Suprapubic skin (tissue), 4 donors: Measurements from ENCODE around the gene PRPS2. TPM values are rescaled to one million over a fixed set of nuclear protein-coding genes. Genes with fewer than 3 reads are reported as not detected.

Experiments
- DNase-seq, 2 donors: peaks; one replicate each; pipeline ENCODE4 v3.0.0-alpha.2; 2019; ENCODE audit warnings: low spot score in 2 of 2
- H3K27ac ChIP-seq: fragments of 200-600 bp; sonication (generic); one replicate; pipeline ENCODE4 v1.5.1; 2019
- H3K27me3 ChIP-seq: fragments of 200-600 bp; sonication (generic); one replicate; pipeline ENCODE4 v1.5.1; 2019
- H3K36me3 ChIP-seq: fragments of 200-600 bp; sonication (generic); one replicate; pipeline ENCODE4 v1.5.1; 2019
- H3K4me1 ChIP-seq: fragments of 200-600 bp; sonication (generic); one replicate; pipeline ENCODE4 v1.5.1; 2019
- H3K4me3 ChIP-seq: fragments of 200-600 bp; sonication (generic); one replicate; pipeline ENCODE4 v1.5.1; 2019; ENCODE audit warnings: mild to moderate bottlenecking
- H3K9me3 ChIP-seq: fragments of 200-600 bp; sonication (generic); one replicate; pipeline ENCODE4 v1.5.1; 2019
- EP300 ChIP-seq: sonication (generic); formaldehyde crosslinking; IDR thresholded peaks from one replicate; pipeline ENCODE4 v1.6.1; 2017; ENCODE audit warnings: antibody characterized with exemption
- POLR2A ChIP-seq, 2 donors: fragments of 450-650 bp; IDR thresholded peaks; one replicate each; pipeline ENCODE4 v1.6.1; 2017; ENCODE audit warnings: antibody characterized with exemption in 2 of 2, mild to moderate bottlenecking in 2 of 2, moderate library complexity in 2 of 2
- POLR2AphosphoS5 ChIP-seq, 3 donors: sonication (generic); formaldehyde crosslinking; IDR thresholded peaks; one replicate each; pipeline ENCODE4 v1.6.1; 2017; ENCODE audit warnings: antibody characterized with exemption in 3 of 3
- WGBS: methylation state at CpG from one replicate; pipeline ENCODE4 v1.1.5; 2018; 5-methylcytosine and 5-hydroxymethylcytosine counted together
- total RNA-seq, 4 donors: library from RNA; depleted of rRNA; stranded (reverse); fragments of >200 nt; gene quantifications; one replicate each; pipeline ENCODE4 v1.1.0, GENCODE V29; 2016
- TF ChIP-seq, protein P1 (sequence below), 2 donors: fragments of 200-600 bp in 1 of 2; fragments of 450-650 bp in 1 of 2; sonication (generic) in 1 of 2; IDR thresholded peaks; one replicate each; pipeline ENCODE4 v1.5.1; 2016 to 2019; ENCODE audit warnings: antibody characterized with exemption in 2 of 2, mild to moderate bottlenecking in 1 of 2, moderate library complexity in 1 of 2

The PRPS2 gene
- total RNA-seq, 4 donors from 2014 or later, result 48.2 to 119 (median 70.1) TPM

DNA sequence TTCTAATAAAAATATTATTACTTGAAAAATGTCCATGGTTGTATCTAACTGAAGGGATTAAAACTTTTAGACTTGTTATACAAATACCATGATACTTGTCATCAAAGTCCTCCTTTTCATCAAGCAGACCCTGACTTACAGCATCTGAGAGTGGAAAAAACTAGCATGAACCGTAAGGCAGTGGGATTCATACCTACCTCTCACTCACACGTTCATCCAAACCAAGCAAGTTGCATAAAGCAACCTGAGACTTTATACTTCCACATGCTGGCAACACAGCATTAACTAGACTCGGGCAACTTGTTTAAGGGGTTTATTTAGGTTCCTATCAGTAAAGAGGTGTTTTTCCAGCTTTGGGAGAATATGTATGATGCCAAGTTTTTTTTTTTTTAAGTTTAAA is 53.1 kb downstream of the PRPS2 start:
- H3K27me3 ChIP-seq, result no peaks in the 10 kb centered on the region
- 62% methylated on average over 3 of the region's 3 CpGs for WGBS
- TF ChIP-seq EP300 (no peak), POLR2AphosphoS5 (IDR thresholded peaks at IDR 0.05) (no peak), POLR2A (IDR thresholded peaks at IDR 0.05) (no peak)
- TF ChIP-seq, protein P1, sequence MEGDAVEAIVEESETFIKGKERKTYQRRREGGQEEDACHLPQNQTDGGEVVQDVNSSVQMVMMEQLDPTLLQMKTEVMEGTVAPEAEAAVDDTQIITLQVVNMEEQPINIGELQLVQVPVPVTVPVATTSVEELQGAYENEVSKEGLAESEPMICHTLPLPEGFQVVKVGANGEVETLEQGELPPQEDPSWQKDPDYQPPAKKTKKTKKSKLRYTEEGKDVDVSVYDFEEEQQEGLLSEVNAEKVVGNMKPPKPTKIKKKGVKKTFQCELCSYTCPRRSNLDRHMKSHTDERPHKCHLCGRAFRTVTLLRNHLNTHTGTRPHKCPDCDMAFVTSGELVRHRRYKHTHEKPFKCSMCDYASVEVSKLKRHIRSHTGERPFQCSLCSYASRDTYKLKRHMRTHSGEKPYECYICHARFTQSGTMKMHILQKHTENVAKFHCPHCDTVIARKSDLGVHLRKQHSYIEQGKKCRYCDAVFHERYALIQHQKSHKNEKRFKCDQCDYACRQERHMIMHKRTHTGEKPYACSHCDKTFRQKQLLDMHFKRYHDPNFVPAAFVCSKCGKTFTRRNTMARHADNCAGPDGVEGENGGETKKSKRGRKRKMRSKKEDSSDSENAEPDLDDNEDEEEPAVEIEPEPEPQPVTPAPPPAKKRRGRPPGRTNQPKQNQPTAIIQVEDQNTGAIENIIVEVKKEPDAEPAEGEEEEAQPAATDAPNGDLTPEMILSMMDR (IDR thresholded peaks at IDR 0.05), result no peak
- no peak for DNase-seq
- H3K4me1 ChIP-seq, result no peaks in the 10 kb centered on the region
- H3K36me3 ChIP-seq, result no peaks in the 10 kb centered on the region
- H3K4me3 ChIP-seq, result no peak overlapping the region
- no peaks in the 10 kb centered on the region for H3K9me3 ChIP-seq
- no peak overlapping the region for H3K27ac ChIP-seq

DNA sequence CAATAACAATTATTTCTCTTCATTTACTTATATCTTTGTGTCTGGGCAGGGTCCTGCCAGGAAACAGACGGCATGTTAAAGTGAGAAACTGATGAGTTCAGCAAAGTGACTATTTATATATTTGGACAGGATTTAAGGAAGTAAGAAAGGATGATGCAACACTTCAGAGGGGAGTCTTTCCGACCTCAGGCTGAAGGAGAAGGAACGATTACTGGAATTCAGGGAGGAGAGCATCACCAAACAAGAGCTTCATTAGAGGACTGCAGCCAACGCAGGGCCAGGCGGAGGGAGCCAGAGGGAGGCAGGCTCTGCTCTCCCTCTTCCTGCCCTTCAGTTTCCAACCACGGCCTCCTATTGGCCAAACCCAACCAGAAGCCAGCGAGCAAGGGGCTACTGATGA is 74.1 kb downstream of the PRPS2 start:
- Histone ChIP-seq H3K27me3 (no peaks in the 10 kb centered on the region), H3K4me3 (no peak overlapping the region), H3K27ac (no peak overlapping the region), H3K4me1 (no peaks in the 10 kb centered on the region), H3K36me3 (no peaks in the 10 kb centered on the region), H3K9me3 (no peaks in the 10 kb centered on the region)
- 61% methylated on average over 7 of the region's 7 CpGs for whole genome bisulfite sequencing
- no peak for DNase-seq
- TF ChIP-seq, protein P1 (IDR thresholded peaks at IDR 0.05), result no peak
- TF ChIP-seq POLR2A (IDR thresholded peaks at IDR 0.05) (no peak), POLR2AphosphoS5 (IDR thresholded peaks at IDR 0.05) (no peak)

DNA sequence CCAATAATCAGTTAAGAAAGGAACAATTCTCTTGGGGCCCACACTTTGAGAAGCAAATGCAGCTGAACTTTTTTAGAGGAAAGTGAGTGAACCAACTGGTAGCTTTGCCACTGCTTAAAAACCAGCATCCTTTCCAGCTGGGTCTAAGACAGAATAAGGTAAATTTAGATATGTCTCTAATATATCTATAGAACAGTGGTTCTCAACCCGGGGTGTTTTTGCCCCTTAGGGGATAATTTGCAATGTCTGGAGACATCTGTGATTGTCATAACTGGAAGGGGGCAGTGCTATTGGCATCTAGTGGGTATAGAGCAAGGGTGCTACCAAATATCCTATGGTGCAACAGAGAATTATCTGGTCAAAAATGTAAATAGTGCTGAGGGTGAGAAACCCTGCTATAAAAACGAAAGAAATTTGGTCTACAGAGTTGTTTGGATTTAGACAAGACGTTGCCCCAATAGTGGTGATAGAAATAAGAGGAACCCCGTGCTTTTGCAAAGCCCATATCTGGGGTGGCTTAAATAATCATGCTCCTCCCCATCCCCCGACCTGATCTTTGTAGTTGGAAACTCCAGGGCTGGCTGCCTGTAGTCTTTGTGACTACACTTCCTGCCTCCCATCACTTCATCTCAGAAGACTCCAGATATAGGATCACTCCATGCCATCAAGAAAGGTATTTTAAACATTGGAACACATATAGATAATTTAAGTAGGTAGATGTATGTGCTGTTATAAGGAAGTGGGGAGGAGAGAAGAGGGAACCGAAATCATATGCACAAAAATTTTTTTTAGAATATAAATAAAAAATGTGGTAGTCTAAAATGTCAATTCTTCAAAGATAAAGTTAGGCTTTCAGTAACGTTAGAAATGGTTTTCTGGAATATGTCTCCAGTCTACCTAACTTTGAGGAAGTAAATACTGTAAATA is 75.5 kb downstream of the PRPS2 start, which contains the start of gene TLR7:
TLR7 (plus strand) TSS at position 622 of the 927 bp plus-strand sequence. CDS start 507 bp downstream, outside the sequence.
- Histone ChIP-seq H3K4me1 (no peaks in the 10 kb centered on the region), H3K36me3 (no peaks in the 10 kb centered on the region), H3K27ac (no peak within 1 kb of the TSS), H3K27me3 (no peaks in the 10 kb centered on the region), H3K9me3 (no peaks in the 10 kb centered on the region), H3K4me3 (no peak within 1 kb of the TSS)
- TF ChIP-seq POLR2A (IDR thresholded peaks at IDR 0.05) (no peak), POLR2AphosphoS5 (IDR thresholded peaks at IDR 0.05) (no peak), EP300 (no peak)
- TF ChIP-seq, protein P1 (IDR thresholded peaks at IDR 0.05), result no peak
- 77% methylated on average over 7 of the region's 7 CpGs for WGBS
- DNase-seq, result no peak

DNA sequence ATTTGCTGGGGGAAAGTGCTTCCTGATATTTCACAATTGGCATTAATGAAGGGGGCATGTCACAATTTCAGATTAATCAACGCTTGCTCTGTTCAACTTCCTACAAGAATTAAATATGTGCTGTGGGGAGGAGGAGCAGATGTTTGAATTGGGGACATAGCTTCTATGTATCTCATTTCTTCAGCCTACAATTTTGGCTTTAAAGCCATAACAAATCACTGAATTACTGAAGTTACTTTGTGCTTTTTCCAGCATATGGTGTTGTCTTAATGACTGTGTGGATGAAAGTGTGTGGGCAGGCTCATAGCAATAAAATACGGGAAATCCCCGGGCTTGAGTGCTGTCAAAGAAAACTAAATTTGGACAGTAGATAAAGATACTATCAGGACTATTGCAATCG is 76.5 kb downstream of the PRPS2 start:
- no peaks in the 10 kb centered on the region for H3K36me3 ChIP-seq
- 58% methylated on average over 4 of the region's 4 CpGs for WGBS

DNA sequence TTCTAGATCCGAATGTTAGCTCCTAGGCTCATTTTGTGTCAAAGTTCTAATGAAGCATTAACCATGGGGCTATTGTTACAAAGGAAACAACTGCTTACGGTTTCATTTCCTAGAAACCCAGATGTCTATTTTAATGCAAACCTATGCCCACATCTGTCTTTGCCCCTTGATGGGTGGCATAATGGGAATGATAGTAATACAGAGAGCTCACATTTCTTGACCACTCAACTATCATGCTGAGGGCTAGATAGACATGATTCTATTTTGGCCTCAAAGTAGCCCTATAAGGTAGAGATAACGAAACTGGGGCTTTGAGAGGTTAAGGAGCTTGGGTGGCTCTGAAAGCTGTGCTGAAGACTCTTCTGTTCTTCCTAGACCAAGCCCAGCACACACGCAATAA is 77.5 kb downstream of the PRPS2 start:
- DNase-seq, result no peak
- no peaks in the 10 kb centered on the region for H3K4me1 ChIP-seq
- H3K36me3 ChIP-seq, result no peaks in the 10 kb centered on the region
- H3K27me3 ChIP-seq, result no peaks in the 10 kb centered on the region
- H3K9me3 ChIP-seq, result no peaks in the 10 kb centered on the region
- no peak overlapping the region for H3K4me3 ChIP-seq
- no peak overlapping the region for H3K27ac ChIP-seq
- 82% methylated on average over 4 of the region's 4 CpGs for WGBS
- TF ChIP-seq EP300, result no peak
- TF ChIP-seq, protein P1 (IDR thresholded peaks at IDR 0.05), result no peak

More for the DNA sequence above, 76.5 kb downstream of the PRPS2 start:
- Histone ChIP-seq H3K4me1 (no peaks in the 10 kb centered on the region), H3K4me3 (no peak overlapping the region), H3K9me3 (no peaks in the 10 kb centered on the region), H3K27ac (no peak overlapping the region), H3K27me3 (no peaks in the 10 kb centered on the region)
- no peak for DNase-seq
- TF ChIP-seq POLR2AphosphoS5 (IDR thresholded peaks at IDR 0.05) (no peak), EP300 (no peak), POLR2A (IDR thresholded peaks at IDR 0.05) (no peak)
- TF ChIP-seq, protein P1 (IDR thresholded peaks at IDR 0.05), result no peak
